Activated naive CD4-positive, alpha-beta T cell treated with anti-CD3 and anti-CD28 coated beads for 36 hours (primary cell): ENCODE measurements around the gene CST9. TPM values are rescaled to one million over a fixed set of nuclear protein-coding genes. Genes with fewer than 3 reads are reported as not detected.

Experiments used
- CTCF ChIA-PET: fragments of 350-600 bp; sonication (Branson Sonifier 250); formaldehyde crosslinking; loops from one replicate; lab custom pipeline; 2021; ENCODE audit warnings: antibody characterized with exemption; lab: Charles Lee
- DNase-seq: peaks from one replicate; pipeline ENCODE4 v3.0.0-alpha.2; 2020
- H3K27ac Mint-ChIP-seq: one replicate; pipeline ENCODE4 v1.8.0; 2021; ENCODE audit warnings: mild to moderate bottlenecking, mixed read lengths
- H3K27me3 Mint-ChIP-seq: one replicate; pipeline ENCODE4 v1.8.0; 2021; ENCODE audit warnings: low read depth, mixed read lengths
- H3K36me3 Mint-ChIP-seq: one replicate; pipeline ENCODE4 v1.8.0; 2021; ENCODE audit warnings: low read depth, mixed read lengths
- H3K4me1 Mint-ChIP-seq: one replicate; pipeline ENCODE4 v1.8.0; 2021; ENCODE audit warnings: low read depth, mixed read lengths
- H3K4me3 Mint-ChIP-seq: one replicate; pipeline ENCODE4 v1.8.0; 2021; ENCODE audit warnings: mild to moderate bottlenecking, moderate library complexity, mixed read lengths
- H3K9me3 Mint-ChIP-seq: one replicate; pipeline ENCODE4 v1.8.0; 2021; ENCODE audit warnings: mixed read lengths
- intact Hi-C: fragments of 100-400 bp; cut with micrococcal nuclease; formaldehyde crosslinking; loops from one replicate; pipeline ENCODE4 v1.15.1; 2023
- total RNA-seq, 2 experiments: library from RNA; stranded (reverse); gene quantifications; one replicate each; pipeline ENCODE4 v1.2.3, GENCODE V29; 2021

The CST9 gene
- total RNA-seq, 2 experiments from 2014 or later: not detected

- intact Hi-C loops: no loop called here
- no peak for DNase-seq
- CTCF ChIA-PET: no interaction called here
- H3K36me3 Mint-ChIP-seq: no peaks in the 10 kb centered on the region
- H3K27ac Mint-ChIP-seq: no peak overlapping the region
- no peak overlapping the region for H3K4me3 Mint-ChIP-seq
- peaks cover 6% of the 10 kb centered on the region for H3K27me3 Mint-ChIP-seq
- H3K9me3 Mint-ChIP-seq: no peaks in the 10 kb centered on the region
- H3K4me1 Mint-ChIP-seq: no peaks in the 10 kb centered on the region
These were observed 36.1 kb downstream of the CST9 start for GRCh38 chr20:23569570-23569969.

GRCh38 chr20:23568971-23569330 is 36.8 kb downstream of the CST9 start:
- no peaks in the 10 kb centered on the region for H3K9me3 Mint-ChIP-seq
- intact Hi-C loops: no loop called here
- H3K36me3 Mint-ChIP-seq: no peaks in the 10 kb centered on the region
- H3K4me1 Mint-ChIP-seq: no peaks in the 10 kb centered on the region
- CTCF ChIA-PET: no interaction called here
- peaks cover 7% of the 10 kb centered on the region for H3K27me3 Mint-ChIP-seq
- H3K4me3 Mint-ChIP-seq: no peak overlapping the region
- no peak for DNase-seq
- no peak overlapping the region for H3K27ac Mint-ChIP-seq

- CTCF ChIA-PET: no interaction called here
- Mint-ChIP-seq H3K9me3 (no peaks in the 10 kb centered on the region), H3K27ac (no peak within 1 kb of the TSS), H3K27me3 (peaks cover 7% of the 10 kb centered on the region), H3K36me3 (no peaks in the 10 kb centered on the region), H3K4me3 (no peak within 1 kb of the TSS), H3K4me1 (no peaks in the 10 kb centered on the region)
- DNase-seq: no peak
- intact Hi-C loops: no loop called here
These were observed 37.3 kb downstream of the CST9 start, which contains the start of gene CST9L for GRCh38 chr20:23568320-23568970. CST9L (minus strand) TSS chr20:23568484; CDS start chr20:23568450, 34 bp downstream.

GRCh38 chr20:23566199-23566932 is 39.4 kb downstream of the CST9 start:
- CTCF ChIA-PET: interaction anchor here (0.8 kb wide), 1 partner anchor 79 kb away, joined by 3 read pairs; no protein-coding TSS in a partner anchor
- Mint-ChIP-seq H3K36me3 (no peaks in the 10 kb centered on the region), H3K4me3 (no peak overlapping the region), H3K27ac (no peak overlapping the region), H3K9me3 (peaks cover 5% of the 10 kb centered on the region), H3K4me1 (no peaks in the 10 kb centered on the region), H3K27me3 (peaks cover 7% of the 10 kb centered on the region)
- no peak for DNase-seq
- intact Hi-C loops: no loop called here

GRCh38 chr20:23565503-23566045 is 40.1 kb downstream of the CST9 start:
- Mint-ChIP-seq H3K27me3 (peaks cover 7% of the 10 kb centered on the region), H3K27ac (no peak overlapping the region), H3K4me1 (no peaks in the 10 kb centered on the region), H3K4me3 (no peak overlapping the region), H3K36me3 (no peaks in the 10 kb centered on the region), H3K9me3 (peaks cover 5% of the 10 kb centered on the region)
- CTCF ChIA-PET: no interaction called here
- intact Hi-C loops: no loop called here
- DNase-seq: no peak

- Mint-ChIP-seq H3K27ac (no peak overlapping the region), H3K4me1 (no peaks in the 10 kb centered on the region), H3K4me3 (no peak overlapping the region), H3K9me3 (peaks cover 7% of the 10 kb centered on the region), H3K27me3 (peaks cover 9% of the 10 kb centered on the region), H3K36me3 (no peaks in the 10 kb centered on the region)
- no peak for DNase-seq
- CTCF ChIA-PET: no interaction called here
- intact Hi-C loops: no loop called here
These were observed 40.8 kb downstream of the CST9 start for GRCh38 chr20:23564927-23565326.

- H3K36me3 Mint-ChIP-seq: no peaks in the 10 kb centered on the region
- CTCF ChIA-PET: no interaction called here
- peaks cover 9% of the 10 kb centered on the region for H3K27me3 Mint-ChIP-seq
- H3K4me3 Mint-ChIP-seq: no peak overlapping the region
- no peak overlapping the region for H3K27ac Mint-ChIP-seq
- peaks cover 9% of the 10 kb centered on the region for H3K9me3 Mint-ChIP-seq
- no peaks in the 10 kb centered on the region for H3K4me1 Mint-ChIP-seq
- DNase-seq: no peak
- intact Hi-C loops: no loop called here
These were observed 42.9 kb downstream of the CST9 start for GRCh38 chr20:23562721-23563342.

GRCh38 chr20:23554401-23554800 is 51.3 kb downstream of the CST9 start:
- H3K4me3 Mint-ChIP-seq: no peak overlapping the region
- H3K4me1 Mint-ChIP-seq: no peaks in the 10 kb centered on the region
- DNase-seq: no peak
- H3K27ac Mint-ChIP-seq: no peak overlapping the region
- H3K9me3 Mint-ChIP-seq: peaks cover 1% of the 10 kb centered on the region
- no peaks in the 10 kb centered on the region for H3K27me3 Mint-ChIP-seq
- CTCF ChIA-PET: no interaction called here
- no peaks in the 10 kb centered on the region for H3K36me3 Mint-ChIP-seq
- intact Hi-C loops: no loop called here

Other genes starting within 250 kb of the CST9 start
- gene GZF1, start 243.7 kb downstream of the CST9 start, total RNA-seq: 1 to 10 TPM; 2.9 to 3.3 TPM
- 1 to 10 TPM; 5.4 to 7.6 TPM for gene NAPB, start 184.4 kb downstream of the CST9 start, total RNA-seq
- not detected for gene CSTL1, start 166.2 kb downstream of the CST9 start, total RNA-seq
- gene CST11, start 153.0 kb downstream of the CST9 start, total RNA-seq: not detected
- gene CST8, start 114.8 kb downstream of the CST9 start, total RNA-seq: not detected
- gene CST9L, start 37.4 kb downstream of the CST9 start, total RNA-seq: not detected
- under 1 TPM in 1 of 2 experiments, not detected in 1; 0.35 TPM for gene CST3, start 32.0 kb upstream of the CST9 start, total RNA-seq
- not detected for gene CST4, start 83.1 kb upstream of the CST9 start, total RNA-seq
- gene CST1, start 145.0 kb upstream of the CST9 start, total RNA-seq: not detected
- gene CST2, start 220.8 kb upstream of the CST9 start, total RNA-seq: not detected